ENCODE results near the gene FCGR1A. TPM values are rescaled to one million over a fixed set of nuclear protein-coding genes. Genes with fewer than 3 reads are reported as not detected.
A peak's percentile ranks its signal among the peaks of the same experiment; 100 is the strongest.
"Not testable (repeated sequence)": the region's sequence is repeated elsewhere in the genome, so short reads cannot be mapped to it uniquely, and the experiment has no call there.

Gene FCGR1A
- total and polyA plus RNA-seq, 2 donors (not counting 1 experiment from before 2014, with no cell fraction given), result 0.10 TPM; not detected in 1

- H3K9me3 ChIP-seq (ENCODE audit: control extremely low read depth in 1 of 3, control insufficient read depth in 2 of 3, insufficient read depth in 1 of 3, low read length in 2 of 3); H3K9ac ChIP-seq (ENCODE audit: low read length); intact Hi-C loops (cut with micrococcal nuclease); H3K27me3 Mint-ChIP-seq; H3K27me3 ChIP-seq (replicated peaks in 1 of 4; ENCODE audit: control extremely low read depth in 1 of 4, control insufficient read depth in 3 of 4, insufficient read depth in 4 of 4, low read length in 3 of 4); H3K4me2 ChIP-seq (replicated peaks; ENCODE audit: low read depth, low read length, poor library complexity, severe bottlenecking); H3K4me3 Mint-ChIP-seq; POLR2A ChIA-PET; CTCF ChIA-PET; ATAC-seq (ENCODE audit: low read depth); H3K36me3 ChIP-seq (replicated peaks in 1 of 2; ENCODE audit: control extremely low read depth in 1 of 2, control insufficient read depth in 1 of 2, extremely low read depth in 1 of 2, insufficient read depth in 2 of 2, low read length in 1 of 2); H2AFZ ChIP-seq (ENCODE audit: insufficient read depth, low read depth, low read length, poor library complexity, severe bottlenecking); H3K9me3 Mint-ChIP-seq (ENCODE audit: insufficient read depth); H3K4me1 Mint-ChIP-seq; H3K79me2 ChIP-seq (ENCODE audit: control insufficient read depth, insufficient read depth, low read length); H4K20me1 ChIP-seq (ENCODE audit: control insufficient read depth, insufficient read depth, low read length, poor library complexity, severe bottlenecking); H3K27ac Mint-ChIP-seq; H3K27ac ChIP-seq (ENCODE audit: low read length in 2 of 2); H3K4me1 ChIP-seq (ENCODE audit: control insufficient read depth in 2 of 2, insufficient read depth in 2 of 2, low read length in 2 of 2): not testable (repeated sequence)
- H3K4me3 ChIP-seq (ENCODE audit: control extremely low read depth in 1 of 5, extremely low read depth in 1 of 5, insufficient read depth in 1 of 5, low read depth in 2 of 5, low read length in 4 of 5), result peak overlapping the region in 1 of 5 experiments; percentile 15
- peak; percentile 5 for DNase-seq
- WGBS (ENCODE audit: insufficient coverage), result 12% methylated on average over 6 of the region's 40 CpGs
Observed at GRCh38 chr1:149747359-149748143, 34.9 kb upstream of the FCGR1A start.

DNA sequence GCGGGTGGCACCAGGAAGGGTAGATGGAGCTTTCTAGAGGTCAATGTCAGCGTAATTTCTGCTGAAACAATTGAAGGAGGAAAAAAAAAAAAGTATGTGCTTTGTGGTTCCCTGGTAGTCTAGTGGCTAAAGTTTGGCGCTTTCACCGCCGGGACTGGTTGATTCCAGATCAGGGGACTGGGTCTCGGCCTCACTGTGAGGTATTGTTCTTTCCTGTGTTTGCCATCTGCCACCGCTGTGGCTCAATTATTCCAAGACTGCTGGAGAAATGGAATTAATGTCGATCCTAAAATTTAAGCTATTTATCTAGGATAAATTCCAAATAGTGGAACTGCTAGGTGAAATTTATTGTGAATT lies 34.4 kb upstream of the FCGR1A start:
- H3K27ac Mint-ChIP-seq; CTCF ChIA-PET; H3K4me3 Mint-ChIP-seq; H3K4me2 ChIP-seq (replicated peaks; ENCODE audit: low read depth, low read length, poor library complexity, severe bottlenecking); H3K27me3 ChIP-seq (replicated peaks in 1 of 4; ENCODE audit: control extremely low read depth in 1 of 4, control insufficient read depth in 3 of 4, insufficient read depth in 4 of 4, low read length in 3 of 4); H3K36me3 ChIP-seq (replicated peaks in 1 of 2; ENCODE audit: control extremely low read depth in 1 of 2, control insufficient read depth in 1 of 2, extremely low read depth in 1 of 2, insufficient read depth in 2 of 2, low read length in 1 of 2); H3K27me3 Mint-ChIP-seq; POLR2A ChIA-PET; DNase-seq; H3K4me1 Mint-ChIP-seq; H3K79me2 ChIP-seq (ENCODE audit: control insufficient read depth, insufficient read depth, low read length); H3K4me1 ChIP-seq (ENCODE audit: control insufficient read depth in 2 of 2, insufficient read depth in 2 of 2, low read length in 2 of 2); ATAC-seq (ENCODE audit: low read depth); H3K4me3 ChIP-seq (ENCODE audit: control extremely low read depth in 1 of 5, extremely low read depth in 1 of 5, insufficient read depth in 1 of 5, low read depth in 2 of 5, low read length in 4 of 5); H3K27ac ChIP-seq (ENCODE audit: low read length in 2 of 2); H3K9ac ChIP-seq (ENCODE audit: low read length); H4K20me1 ChIP-seq (ENCODE audit: control insufficient read depth, insufficient read depth, low read length, poor library complexity, severe bottlenecking); H2AFZ ChIP-seq (ENCODE audit: insufficient read depth, low read depth, low read length, poor library complexity, severe bottlenecking); H3K9me3 Mint-ChIP-seq (ENCODE audit: insufficient read depth); intact Hi-C loops (cut with micrococcal nuclease); H3K9me3 ChIP-seq (ENCODE audit: control extremely low read depth in 1 of 3, control insufficient read depth in 2 of 3, insufficient read depth in 1 of 3, low read length in 2 of 3): not testable (repeated sequence)
- WGBS (ENCODE audit: insufficient coverage), result no CpG with 5 or more reads among the region's 8 CpGs

GRCh38 chr1:149750562-149750961 lies 31.9 kb upstream of the FCGR1A start:
- H3K9me3 Mint-ChIP-seq (ENCODE audit: insufficient read depth); H3K4me3 ChIP-seq (ENCODE audit: control extremely low read depth in 1 of 5, extremely low read depth in 1 of 5, insufficient read depth in 1 of 5, low read depth in 2 of 5, low read length in 4 of 5); H2AFZ ChIP-seq (ENCODE audit: insufficient read depth, low read depth, low read length, poor library complexity, severe bottlenecking); H3K4me2 ChIP-seq (replicated peaks; ENCODE audit: low read depth, low read length, poor library complexity, severe bottlenecking); H3K4me1 ChIP-seq (ENCODE audit: control insufficient read depth in 2 of 2, insufficient read depth in 2 of 2, low read length in 2 of 2); H3K9ac ChIP-seq (ENCODE audit: low read length); DNase-seq; H3K27ac ChIP-seq (ENCODE audit: low read length in 2 of 2); CTCF ChIA-PET; H3K9me3 ChIP-seq (ENCODE audit: control extremely low read depth in 1 of 3, control insufficient read depth in 2 of 3, insufficient read depth in 1 of 3, low read length in 2 of 3); intact Hi-C loops (cut with micrococcal nuclease); H4K20me1 ChIP-seq (ENCODE audit: control insufficient read depth, insufficient read depth, low read length, poor library complexity, severe bottlenecking); H3K79me2 ChIP-seq (ENCODE audit: control insufficient read depth, insufficient read depth, low read length); H3K27me3 ChIP-seq (replicated peaks in 1 of 4; ENCODE audit: control extremely low read depth in 1 of 4, control insufficient read depth in 3 of 4, insufficient read depth in 4 of 4, low read length in 3 of 4); H3K4me1 Mint-ChIP-seq; H3K27ac Mint-ChIP-seq; POLR2A ChIA-PET; H3K4me3 Mint-ChIP-seq; H3K36me3 ChIP-seq (replicated peaks in 1 of 2; ENCODE audit: control extremely low read depth in 1 of 2, control insufficient read depth in 1 of 2, extremely low read depth in 1 of 2, insufficient read depth in 2 of 2, low read length in 1 of 2); ATAC-seq (ENCODE audit: low read depth); H3K27me3 Mint-ChIP-seq: not testable (repeated sequence)
- WGBS (ENCODE audit: insufficient coverage), result no CpG with 5 or more reads among the region's 2 CpGs

- ATAC-seq (ENCODE audit: low read depth); H2AFZ ChIP-seq (ENCODE audit: insufficient read depth, low read depth, low read length, poor library complexity, severe bottlenecking); H4K20me1 ChIP-seq (ENCODE audit: control insufficient read depth, insufficient read depth, low read length, poor library complexity, severe bottlenecking); H3K4me2 ChIP-seq (replicated peaks; ENCODE audit: low read depth, low read length, poor library complexity, severe bottlenecking); CTCF ChIA-PET; H3K4me3 Mint-ChIP-seq; H3K36me3 ChIP-seq (replicated peaks in 1 of 2; ENCODE audit: control extremely low read depth in 1 of 2, control insufficient read depth in 1 of 2, extremely low read depth in 1 of 2, insufficient read depth in 2 of 2, low read length in 1 of 2); H3K4me1 Mint-ChIP-seq; DNase-seq; H3K9me3 ChIP-seq (ENCODE audit: control extremely low read depth in 1 of 3, control insufficient read depth in 2 of 3, insufficient read depth in 1 of 3, low read length in 2 of 3); H3K27me3 ChIP-seq (replicated peaks in 1 of 4; ENCODE audit: control extremely low read depth in 1 of 4, control insufficient read depth in 3 of 4, insufficient read depth in 4 of 4, low read length in 3 of 4); H3K9ac ChIP-seq (ENCODE audit: low read length); H3K79me2 ChIP-seq (ENCODE audit: control insufficient read depth, insufficient read depth, low read length); H3K27me3 Mint-ChIP-seq; H3K9me3 Mint-ChIP-seq (ENCODE audit: insufficient read depth); H3K4me3 ChIP-seq (ENCODE audit: control extremely low read depth in 1 of 5, extremely low read depth in 1 of 5, insufficient read depth in 1 of 5, low read depth in 2 of 5, low read length in 4 of 5); H3K4me1 ChIP-seq (ENCODE audit: control insufficient read depth in 2 of 2, insufficient read depth in 2 of 2, low read length in 2 of 2); H3K27ac ChIP-seq (ENCODE audit: low read length in 2 of 2); H3K27ac Mint-ChIP-seq; POLR2A ChIA-PET; intact Hi-C loops (cut with micrococcal nuclease): not testable (repeated sequence)
- 33% methylated on average over 1 of the region's 1 CpG for WGBS (ENCODE audit: insufficient coverage)
Observed at GRCh38 chr1:149752186-149752585, 30.3 kb upstream of the FCGR1A start.

Measured in B cell (primary cell).